GM23248 (cell line): ENCODE measurements around the gene PANX1.

Experiments used
- EZH2 ChIP-seq: fragments of 200-600 bp; sonication (generic); IDR thresholded peaks from 2 replicates; pipeline ENCODE4 v1.6.1; 2018; ENCODE audit warnings: antibody characterized with exemption, mild to moderate bottlenecking; ENCODE audit not compliant: insufficient read depth, poor library complexity, severe bottlenecking
- EZH2phosphoT487 ChIP-seq: fragments of 200-600 bp; sonication (generic); IDR thresholded peaks from 2 replicates; pipeline ENCODE4 v1.6.1; 2018; ENCODE audit warnings: antibody characterized with exemption, moderate library complexity, mild to moderate bottlenecking, low read depth; ENCODE audit not compliant: insufficient read depth

DNA sequence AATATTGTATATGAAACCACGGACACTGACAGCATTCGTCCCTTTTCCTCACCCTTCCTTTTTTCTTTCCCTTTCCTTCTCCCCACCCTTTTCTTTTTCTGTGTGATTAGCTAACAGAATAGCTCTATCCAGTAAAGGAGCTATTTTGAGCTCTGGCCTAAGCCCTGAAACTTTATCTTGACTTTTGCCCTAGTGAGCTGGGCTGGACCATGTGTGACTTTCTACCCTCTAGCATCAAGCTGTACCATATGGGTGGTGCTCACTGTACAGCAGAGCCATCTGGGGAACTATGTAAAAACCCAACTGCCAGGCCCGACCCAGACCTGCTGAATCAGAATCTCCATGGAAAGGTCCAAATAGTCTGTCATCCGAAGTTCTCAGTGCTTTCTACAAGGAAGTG lies 21.9 kb upstream of the PANX1 start:
- TF ChIP-seq EZH2 (no peak), EZH2phosphoT487 (no peak)
